H1 (cell line): Measurements from ENCODE around the gene ACTL9.

Experiments used
- CEBPB ChIP-seq: IDR thresholded peaks from 2 replicates; pipeline ENCODE4 v1.6.1; 2012; ENCODE audit warnings: low read depth, low read length
- EGR1 ChIP-seq: IDR thresholded peaks from 2 replicates; pipeline ENCODE4 v1.6.1; 2011; ENCODE audit warnings: low read depth, low read length, borderline replicate concordance
- HDAC6 ChIP-seq: IDR thresholded peaks from one replicate; pipeline ENCODE4 v1.7.1; 2012; ENCODE audit warnings: low read depth, mild to moderate bottlenecking, inconsistent platforms, low read length, moderate library complexity
- PHF8 ChIP-seq: fragments of 200-600 bp; sonication (generic); conservative IDR thresholded peaks from 2 replicates; pipeline ENCODE4 v1.7.1; 2012; ENCODE audit warnings: low read depth, mild to moderate bottlenecking, inconsistent platforms, low read length, moderate library complexity
- RAD21 ChIP-seq, 2 experiments: IDR thresholded peaks in 1 of 2; conservative IDR thresholded peaks in 1 of 2; 2 replicates each; pipeline ENCODE4 v1.6.1; 2011; ENCODE audit warnings: low read depth in 2 of 2, low read length in 2 of 2, improper control_type of control experiment in 1 of 2, inconsistent platforms in 1 of 2, mild to moderate bottlenecking in 1 of 2, moderate library complexity in 1 of 2
- RXRA ChIP-seq: IDR thresholded peaks from 2 replicates; pipeline ENCODE4 v1.6.1; 2011; ENCODE audit warnings: low read depth, mild to moderate bottlenecking, low read length, moderate library complexity; ENCODE audit not compliant: insufficient read depth
- SUZ12 ChIP-seq: fragments of 200-600 bp; sonication (generic); IDR thresholded peaks from 2 replicates; pipeline ENCODE4 v1.6.1; 2012; ENCODE audit warnings: mild to moderate bottlenecking, inconsistent platforms, low read length, moderate library complexity, mixed read lengths
- TF ChIP-seq, protein P1 (sequence below): IDR thresholded peaks from 2 replicates; pipeline ENCODE4 v1.6.1; 2011; ENCODE audit warnings: low read depth, mild to moderate bottlenecking, low read length; ENCODE audit not compliant: insufficient read depth
- TF ChIP-seq, protein P2 (sequence below): IDR thresholded peaks from 2 replicates; pipeline ENCODE4 v1.6.1; 2012; ENCODE audit warnings: inconsistent platforms
- TF ChIP-seq, protein P3 (sequence below), 3 experiments: IDR thresholded peaks; 1 replicate in 2 of 3; 2 replicates in 1 of 3; pipeline versions ENCODE4 v1.5.1 to v1.6.1; 2011; ENCODE audit warnings: low read length in 3 of 3, mild to moderate bottlenecking in 3 of 3, inconsistent platforms in 2 of 3, low read depth in 1 of 3, moderate library complexity in 1 of 3; ENCODE audit not compliant: insufficient read depth in 1 of 3; ENCODE audit errors: control extremely low read depth in 1 of 3

DNA sequence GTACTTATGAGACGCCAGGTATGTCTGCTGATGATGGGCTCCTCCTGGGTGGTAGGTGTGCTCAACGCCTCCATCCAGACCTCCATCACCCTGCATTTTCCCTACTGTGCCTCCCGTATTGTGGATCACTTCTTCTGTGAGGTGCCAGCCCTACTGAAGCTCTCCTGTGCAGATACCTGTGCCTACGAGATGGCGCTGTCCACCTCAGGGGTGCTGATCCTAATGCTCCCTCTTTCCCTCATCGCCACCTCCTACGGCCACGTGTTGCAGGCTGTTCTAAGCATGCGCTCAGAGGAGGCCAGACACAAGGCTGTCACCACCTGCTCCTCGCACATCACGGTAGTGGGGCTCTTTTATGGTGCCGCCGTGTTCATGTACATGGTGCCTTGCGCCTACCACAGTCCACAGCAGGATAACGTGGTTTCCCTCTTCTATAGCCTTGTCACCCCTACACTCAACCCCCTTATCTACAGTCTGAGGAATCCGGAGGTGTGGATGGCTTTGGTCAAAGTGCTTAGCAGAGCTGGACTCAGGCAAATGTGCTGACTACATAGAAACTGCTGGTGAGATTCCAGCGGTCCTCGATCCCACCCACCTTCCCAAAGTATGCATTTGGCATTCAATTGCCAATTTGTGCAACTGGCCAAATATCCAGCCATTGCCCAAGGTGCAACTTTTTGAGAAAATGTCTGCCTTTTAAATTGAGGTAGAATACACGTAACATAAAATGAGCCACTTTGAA is 33.0 kb upstream of the ACTL9 start:
- TF ChIP-seq PHF8 (no peak), RAD21 (IDR thresholded peaks at IDR 0.05 in 1 of 2, conservative IDR thresholded peaks at IDR 0.05 in 1 of 2; ENCODE audit: low read depth in 2 of 2, low read length in 2 of 2) (no peak), EGR1 (no peak), CEBPB (no peak), HDAC6 (no peak), RXRA (no peak), SUZ12 (no peak)
- TF ChIP-seq, protein P1, sequence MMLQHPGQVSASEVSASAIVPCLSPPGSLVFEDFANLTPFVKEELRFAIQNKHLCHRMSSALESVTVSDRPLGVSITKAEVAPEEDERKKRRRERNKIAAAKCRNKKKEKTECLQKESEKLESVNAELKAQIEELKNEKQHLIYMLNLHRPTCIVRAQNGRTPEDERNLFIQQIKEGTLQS: no peak
- TF ChIP-seq, protein P2, sequence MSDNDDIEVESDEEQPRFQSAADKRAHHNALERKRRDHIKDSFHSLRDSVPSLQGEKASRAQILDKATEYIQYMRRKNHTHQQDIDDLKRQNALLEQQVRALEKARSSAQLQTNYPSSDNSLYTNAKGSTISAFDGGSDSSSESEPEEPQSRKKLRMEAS: no peak
- TF ChIP-seq, protein P3, sequence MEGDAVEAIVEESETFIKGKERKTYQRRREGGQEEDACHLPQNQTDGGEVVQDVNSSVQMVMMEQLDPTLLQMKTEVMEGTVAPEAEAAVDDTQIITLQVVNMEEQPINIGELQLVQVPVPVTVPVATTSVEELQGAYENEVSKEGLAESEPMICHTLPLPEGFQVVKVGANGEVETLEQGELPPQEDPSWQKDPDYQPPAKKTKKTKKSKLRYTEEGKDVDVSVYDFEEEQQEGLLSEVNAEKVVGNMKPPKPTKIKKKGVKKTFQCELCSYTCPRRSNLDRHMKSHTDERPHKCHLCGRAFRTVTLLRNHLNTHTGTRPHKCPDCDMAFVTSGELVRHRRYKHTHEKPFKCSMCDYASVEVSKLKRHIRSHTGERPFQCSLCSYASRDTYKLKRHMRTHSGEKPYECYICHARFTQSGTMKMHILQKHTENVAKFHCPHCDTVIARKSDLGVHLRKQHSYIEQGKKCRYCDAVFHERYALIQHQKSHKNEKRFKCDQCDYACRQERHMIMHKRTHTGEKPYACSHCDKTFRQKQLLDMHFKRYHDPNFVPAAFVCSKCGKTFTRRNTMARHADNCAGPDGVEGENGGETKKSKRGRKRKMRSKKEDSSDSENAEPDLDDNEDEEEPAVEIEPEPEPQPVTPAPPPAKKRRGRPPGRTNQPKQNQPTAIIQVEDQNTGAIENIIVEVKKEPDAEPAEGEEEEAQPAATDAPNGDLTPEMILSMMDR (IDR thresholded peaks at IDR 0.05; ENCODE audit: control extremely low read depth in 1 of 3, insufficient read depth in 1 of 3, low read depth in 1 of 3, low read length in 3 of 3): no peak
